ENCODE measurements around the gene FNDC11. TPM values are rescaled to one million over a fixed set of nuclear protein-coding genes. Genes with fewer than 3 reads are reported as not detected.
"Not testable (repeated sequence)": the region's sequence is repeated elsewhere in the genome, so short reads cannot be mapped to it uniquely, and the experiment has no call there.

The FNDC11 gene
- total RNA-seq, 2 donors from 2014 or later: 0.19 TPM; not detected in 1

GRCh38 chr20:63561624-63562396 lies 7.9 kb downstream of the FNDC11 start:
- no peak for DNase-seq (ENCODE audit: low spot score)
- intact Hi-C loops (cut with DNase I): no loop called here

- intact Hi-C loops (cut with DNase I): no loop called here
- DNase-seq (ENCODE audit: low spot score): no peak
Observed at GRCh38 chr20:63562461-63563224, 8.7 kb downstream of the FNDC11 start.

GRCh38 chr20:63563225-63563935 lies 9.4 kb downstream of the FNDC11 start:
- intact Hi-C loops (cut with DNase I): no loop called here
- DNase-seq (ENCODE audit: low spot score): no peak

- no peak for DNase-seq (ENCODE audit: low spot score)
- intact Hi-C loops (cut with DNase I): no loop called here
Observed at GRCh38 chr20:63564036-63564810, 10.3 kb downstream of the FNDC11 start.

- DNase-seq (ENCODE audit: low spot score): no peak
- intact Hi-C loops (cut with DNase I): no loop called here
Observed at GRCh38 chr20:63565021-63565698, 11.2 kb downstream of the FNDC11 start.

- no peak for DNase-seq (ENCODE audit: low spot score)
- intact Hi-C loops (cut with DNase I): no loop called here
Observed at GRCh38 chr20:63565699-63566335, 11.9 kb downstream of the FNDC11 start.

- intact Hi-C loops (cut with DNase I): no loop called here
- DNase-seq (ENCODE audit: low spot score): no peak
Observed at GRCh38 chr20:63566395-63567135, 12.6 kb downstream of the FNDC11 start.

- DNase-seq (ENCODE audit: low spot score): no peak
- intact Hi-C loops (cut with DNase I): no loop called here
Observed at GRCh38 chr20:63567136-63567385, 13.1 kb downstream of the FNDC11 start.

- intact Hi-C loops (cut with DNase I): no loop called here
- peak; percentile 93 for DNase-seq (ENCODE audit: low spot score)
Observed at GRCh38 chr20:63567386-63568169, 13.6 kb downstream of the FNDC11 start.

- no peak for DNase-seq (ENCODE audit: low spot score)
- intact Hi-C loops (cut with DNase I): no loop called here
Observed at GRCh38 chr20:63568170-63568981, 14.4 kb downstream of the FNDC11 start.

GRCh38 chr20:63568986-63569949 lies 15.3 kb downstream of the FNDC11 start:
- intact Hi-C loops (cut with DNase I): no loop called here
- no peak for DNase-seq (ENCODE audit: low spot score)

GRCh38 chr20:63570281-63571086 lies 16.5 kb downstream of the FNDC11 start:
- intact Hi-C loops (cut with DNase I): loop anchor here in 1 of 2 donors (5.0 kb wide), 1 partner anchor 1368 kb away; no protein-coding TSS in a partner anchor
- no peak for DNase-seq (ENCODE audit: low spot score)

GRCh38 chr20:63571087-63571478 lies 17.1 kb downstream of the FNDC11 start:
- intact Hi-C loops (cut with DNase I): loop anchor here in 1 of 2 donors (5.0 kb wide), 1 partner anchor 1369 kb away; no protein-coding TSS in a partner anchor
- not testable (repeated sequence) for DNase-seq (ENCODE audit: low spot score)

- no peak for DNase-seq (ENCODE audit: low spot score)
- intact Hi-C loops (cut with DNase I): loop anchor here in 1 of 2 donors (5.0 kb wide), 1 partner anchor 1370 kb away; no protein-coding TSS in a partner anchor
Observed at GRCh38 chr20:63572071-63572787, 18.3 kb downstream of the FNDC11 start.

All from posterior vena cava (tissue), 2 donors.